Neural cell (in vitro differentiated cells): Measurements from ENCODE around the gene E2F2. TPM values are rescaled to one million over a fixed set of nuclear protein-coding genes. Genes with fewer than 3 reads are reported as not detected.
"Not testable (repeated sequence)": the region's sequence is repeated elsewhere in the genome, so short reads cannot be mapped to it uniquely, and the experiment has no call there.

Experiments used
- H2AFZ ChIP-seq: fragments of 200-600, 300-800 bp; sonication (generic), shearing (Covaris generic); 2 replicates; pipeline ENCODE4 v1.6.0; 2014; ENCODE audit warnings: low read depth, mild to moderate bottlenecking, antibody characterized with exemption, low read length, moderate library complexity
- H3F3A ChIP-seq: fragments of 200-600 bp; shearing (Covaris generic); 2 replicates; pipeline ENCODE4 v1.6.1; 2016; ENCODE audit warnings: mild to moderate bottlenecking, moderate library complexity, mixed read lengths, antibody characterized with exemption, low read length; ENCODE audit not compliant: insufficient read depth, poor library complexity, severe bottlenecking
- H3K27ac ChIP-seq: fragments of 200-600, 300-800 bp; sonication (generic), shearing (Covaris generic); 2 replicates; pipeline ENCODE4 v1.5.1; 2014; ENCODE audit warnings: mild to moderate bottlenecking, low read length, moderate library complexity
- H3K27me3 ChIP-seq: fragments of 300-800, 200-600 bp; sonication (generic), shearing (Covaris generic); 2 replicates; pipeline ENCODE4 v1.6.0; 2014; ENCODE audit warnings: mild to moderate bottlenecking, low read depth, low read length, moderate library complexity; ENCODE audit not compliant: insufficient read depth
- H3K36me3 ChIP-seq: fragments of 300-800, 200-600 bp; sonication (generic), shearing (Covaris generic); 2 replicates; pipeline ENCODE4 v1.5.1; 2014; ENCODE audit warnings: mild to moderate bottlenecking, antibody characterized with exemption, low read length, moderate library complexity; ENCODE audit not compliant: insufficient read depth
- H3K4me2 ChIP-seq: fragments of 300-800, 200-600 bp; sonication (generic), shearing (Covaris generic); 2 replicates; pipeline ENCODE4 v1.6.0; 2014; ENCODE audit warnings: mild to moderate bottlenecking, low read length
- H3K4me3 ChIP-seq: fragments of 300-800, 200-600 bp; sonication (generic), shearing (Covaris generic); 2 replicates; pipeline ENCODE4 v1.5.1; 2014; ENCODE audit warnings: mild to moderate bottlenecking, low read length, moderate library complexity
- H3K79me2 ChIP-seq: fragments of 200-600 bp; shearing (Covaris generic); replicated peaks from 2 replicates; pipeline ENCODE4 v1.6.0; 2014; ENCODE audit warnings: mild to moderate bottlenecking, low read length, moderate library complexity; ENCODE audit not compliant: insufficient read depth
- H3K9ac ChIP-seq: fragments of 300-800, 200-600 bp; sonication (generic), shearing (Covaris generic); 2 replicates; pipeline ENCODE4 v1.6.1; 2016; ENCODE audit warnings: mild to moderate bottlenecking, low read length, mixed read lengths
- H3K9me2 ChIP-seq: fragments of 200-600 bp; shearing (Covaris generic); 2 replicates; pipeline ENCODE4 v1.6.1; 2016; ENCODE audit warnings: mild to moderate bottlenecking, low read length, mixed read lengths; ENCODE audit not compliant: insufficient read depth
- H3K9me3 ChIP-seq: fragments of 200-600, 300-800 bp; sonication (generic), shearing (Covaris generic); 2 replicates; pipeline ENCODE4 v1.6.1; 2016; ENCODE audit warnings: mild to moderate bottlenecking, mixed run types, low read length, moderate library complexity, mixed read lengths
- H4K20me1 ChIP-seq: fragments of 200-600 bp; shearing (Covaris generic); 2 replicates; pipeline ENCODE4 v1.6.1; 2016; ENCODE audit warnings: mild to moderate bottlenecking, mixed run types; ENCODE audit not compliant: insufficient read depth
- CTCF ChIP-seq: fragments of 450-650 bp; IDR thresholded peaks from 2 replicates; pipeline ENCODE4 v1.5.1; 2014; ENCODE audit warnings: antibody characterized with exemption, mild to moderate bottlenecking, moderate library complexity; ENCODE audit not compliant: poor library complexity, severe bottlenecking
- EP300 ChIP-seq: fragments of 450-650 bp; conservative IDR thresholded peaks from 2 replicates; pipeline ENCODE4 v1.6.1; 2014; ENCODE audit warnings: antibody characterized with exemption, mild to moderate bottlenecking, moderate library complexity; ENCODE audit not compliant: poor library complexity, severe bottlenecking
- EZH2 ChIP-seq: fragments of 200-600, 300-800 bp; shearing (Covaris generic), sonication (generic); IDR thresholded peaks from 2 replicates; pipeline ENCODE4 v1.6.1; 2014; ENCODE audit warnings: antibody characterized with exemption, low read length, borderline replicate concordance, mild to moderate bottlenecking; ENCODE audit not compliant: insufficient read depth, poor library complexity, severe bottlenecking
- MXI1 ChIP-seq: fragments of 450-650 bp; conservative IDR thresholded peaks from 2 replicates; pipeline ENCODE4 v1.6.1; 2014; ENCODE audit warnings: antibody characterized with exemption, mild to moderate bottlenecking; ENCODE audit not compliant: poor library complexity, severe bottlenecking
- POLR2AphosphoS5 ChIP-seq: IDR thresholded peaks from 2 replicates; pipeline ENCODE4 v1.6.1; 2012
- RAD21 ChIP-seq: fragments of 450-650 bp; conservative IDR thresholded peaks from 2 replicates; pipeline ENCODE4 v1.6.1; 2014; ENCODE audit warnings: antibody characterized with exemption, mild to moderate bottlenecking, moderate library complexity
- REST ChIP-seq: IDR thresholded peaks from 2 replicates; pipeline ENCODE4 v1.6.1; 2012; ENCODE audit warnings: borderline replicate concordance
- SMC3 ChIP-seq: fragments of 450-650 bp; conservative IDR thresholded peaks from 2 replicates; pipeline ENCODE4 v1.6.1; 2014; ENCODE audit warnings: antibody characterized with exemption, mild to moderate bottlenecking, moderate library complexity; ENCODE audit not compliant: poor library complexity
- TAF1 ChIP-seq: IDR thresholded peaks from 2 replicates; pipeline ENCODE4 v1.6.1; 2012; ENCODE audit warnings: low read depth
- polyA plus RNA-seq: library from polyadenylated mRNA; depleted of rRNA; stranded (reverse); fragments of >200 nt; gene quantifications from 2 replicates; pipeline ENCODE4 v1.2.3, GENCODE V29; 2014

The E2F2 gene
- polyA plus RNA-seq, 1 donor from 2014 or later, result 0.16 TPM

DNA sequence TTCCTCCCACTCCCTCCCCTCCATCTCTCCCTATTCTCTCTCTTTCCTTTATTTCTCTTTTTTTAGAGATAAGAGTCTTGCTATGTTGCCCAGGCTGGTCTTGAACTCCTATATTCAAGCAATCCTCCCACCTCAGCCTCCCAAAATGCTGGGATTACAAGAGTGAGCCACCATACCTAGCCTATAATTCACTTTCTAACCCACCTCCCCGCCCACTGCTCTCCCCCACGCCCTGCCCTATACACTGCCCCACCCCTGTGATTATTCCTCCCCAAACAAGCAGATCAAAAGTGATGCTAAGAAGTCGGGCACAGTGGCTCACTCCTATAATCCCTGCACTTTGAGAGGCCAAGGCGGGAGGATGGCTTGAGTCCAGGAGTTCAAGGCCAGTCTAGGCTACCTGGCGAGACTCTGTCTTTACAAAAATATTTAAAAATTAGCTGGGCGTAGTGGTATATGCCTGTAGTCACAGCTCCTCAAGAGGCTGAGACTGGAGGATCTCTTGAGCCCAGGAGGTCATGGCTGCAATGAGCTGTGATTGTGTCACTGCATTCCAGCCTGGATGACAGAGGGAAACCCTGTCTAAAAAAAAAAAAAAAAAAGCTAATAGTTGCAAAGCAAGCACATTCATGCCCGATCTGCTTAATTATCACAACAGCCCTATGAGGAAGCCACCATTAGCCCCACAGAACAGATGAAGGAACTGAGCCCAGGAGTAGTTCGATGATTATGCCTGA, 12.8 kb upstream of the E2F2 start:
- Histone ChIP-seq H3K27ac (no peak overlapping the region), H3K4me3 (no peak overlapping the region), H3K79me2 (no peaks in the 10 kb centered on the region), H3K9ac (no peak overlapping the region), H4K20me1 (no peaks in the 10 kb centered on the region), H3K9me3 (no peaks in the 10 kb centered on the region), H3K36me3 (no peaks in the 10 kb centered on the region), H3K4me2 (no peak overlapping the region), H2AFZ (no peak overlapping the region), H3F3A (no peaks in the 10 kb centered on the region), H3K27me3 (no peaks in the 10 kb centered on the region), H3K9me2 (no peaks in the 10 kb centered on the region)
- TF ChIP-seq EZH2 (no peak), CTCF (no peak), TAF1 (no peak)

GRCh38 chr1:23542940-23543339, 11.9 kb upstream of the E2F2 start:
- H2AFZ ChIP-seq, H3K9ac ChIP-seq, H3K79me2 ChIP-seq, H3K4me2 ChIP-seq, H3K27ac ChIP-seq, H3K4me3 ChIP-seq, H3K36me3 ChIP-seq, H4K20me1 ChIP-seq, H3K9me2 ChIP-seq, H3K27me3 ChIP-seq, H3F3A ChIP-seq, H3K9me3 ChIP-seq: not testable (repeated sequence)

GRCh38 chr1:23539698-23540266, 8.7 kb upstream of the E2F2 start:
- Histone ChIP-seq H3K9ac (no peak overlapping the region), H3K4me2 (no peak overlapping the region), H3K27me3 (no peaks in the 10 kb centered on the region), H3K27ac (no peak overlapping the region), H3K9me3 (no peaks in the 10 kb centered on the region), H3K36me3 (no peaks in the 10 kb centered on the region), H3K4me3 (no peak overlapping the region), H3F3A (no peaks in the 10 kb centered on the region), H4K20me1 (no peaks in the 10 kb centered on the region), H3K9me2 (no peaks in the 10 kb centered on the region), H3K79me2 (no peaks in the 10 kb centered on the region), H2AFZ (no peak overlapping the region)
- TF ChIP-seq EP300 (peak; percentile 36), TAF1 (no peak), CTCF (peak; percentile 96), MXI1 (peak; percentile 31), SMC3 (peak; percentile 85), REST (no peak), EZH2 (no peak), POLR2AphosphoS5 (no peak), RAD21 (peak; percentile 93)
